Right atrium auricular region (tissue), 2 donors: ENCODE results near the gene CSNK1A1L. TPM values are rescaled to one million over a fixed set of nuclear protein-coding genes. Genes with fewer than 3 reads are reported as not detected.

Source experiments
- DNase-seq: peaks from one replicate; pipeline ENCODE4 v3.0.0-alpha.2; 2019; ENCODE audit warnings: low spot score
- H3K27ac ChIP-seq, 2 donors: fragments of 200-600 bp; sonication (generic); 1 replicate in 1 of 2; 2 replicates in 1 of 2; pipeline ENCODE4 v1.5.1; 2016 to 2019
- H3K27me3 ChIP-seq, 2 donors: fragments of 200-600 bp; sonication (generic); one replicate each; pipeline versions ENCODE4 v1.5.1 to v1.6.0; 2017 to 2019
- H3K36me3 ChIP-seq: fragments of 200-600 bp; sonication (generic); one replicate; pipeline ENCODE4 v1.5.1; 2016
- H3K4me1 ChIP-seq, 2 donors: fragments of 200-600 bp; sonication (generic); one replicate each; pipeline versions ENCODE4 v1.5.1 to v1.6.0; 2017 to 2019
- H3K4me3 ChIP-seq, 2 donors: fragments of 200-600 bp; sonication (generic); 1 replicate in 1 of 2; 2 replicates in 1 of 2; pipeline ENCODE4 v1.5.1; 2017 to 2019; ENCODE audit warnings: mild to moderate bottlenecking in 1 of 2, moderate library complexity in 1 of 2
- H3K9me3 ChIP-seq, 2 donors: fragments of 200-600 bp; sonication (generic); one replicate each; pipeline ENCODE4 v1.5.1; 2019
- total RNA-seq, 2 donors: library from RNA; depleted of rRNA; stranded (reverse); fragments of >200 nt; gene quantifications; one replicate each; pipeline ENCODE4 v1.1.0, GENCODE V29; 2016
- TF ChIP-seq, protein P1 (sequence below), 2 donors: fragments of 200-600 bp; sonication (generic); IDR thresholded peaks; one replicate each; pipeline ENCODE4 v1.5.1; 2019; ENCODE audit warnings: antibody characterized with exemption in 2 of 2

The CSNK1A1L gene
- total RNA-seq, result not detected

DNA sequence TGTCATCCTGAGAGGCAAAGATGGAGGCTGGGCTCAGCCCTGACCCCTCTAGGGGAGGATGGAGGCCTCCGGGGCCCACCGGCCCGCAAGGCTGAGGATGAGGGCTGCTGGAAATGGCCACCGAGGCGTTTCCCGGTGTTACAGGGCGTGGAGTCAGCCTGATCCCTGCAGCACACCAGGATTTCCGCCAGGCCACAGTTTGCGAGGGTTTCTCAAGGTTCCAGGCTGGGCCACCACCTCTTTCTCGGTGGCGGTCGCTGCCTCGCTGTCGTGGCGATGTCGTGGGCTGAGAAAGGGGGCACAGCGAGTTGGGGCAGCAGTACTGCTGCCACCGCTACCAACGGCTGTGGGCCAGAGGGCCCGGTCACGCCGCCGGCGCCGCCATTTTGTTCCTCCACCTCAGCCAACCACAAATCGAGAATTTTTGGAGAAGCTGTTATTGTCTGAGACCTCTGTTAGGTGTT, at the start of gene CSNK1A1L:
Gene CSNK1A1L, minus strand, starts transcription at position 414 of the 464 bp plus-strand sequence. Its CDS starts 408 bp downstream, at position 6.
- DNase-seq, result no peak
- H3K36me3 ChIP-seq, result no peaks in the 10 kb centered on the region
- TF ChIP-seq, protein P1, sequence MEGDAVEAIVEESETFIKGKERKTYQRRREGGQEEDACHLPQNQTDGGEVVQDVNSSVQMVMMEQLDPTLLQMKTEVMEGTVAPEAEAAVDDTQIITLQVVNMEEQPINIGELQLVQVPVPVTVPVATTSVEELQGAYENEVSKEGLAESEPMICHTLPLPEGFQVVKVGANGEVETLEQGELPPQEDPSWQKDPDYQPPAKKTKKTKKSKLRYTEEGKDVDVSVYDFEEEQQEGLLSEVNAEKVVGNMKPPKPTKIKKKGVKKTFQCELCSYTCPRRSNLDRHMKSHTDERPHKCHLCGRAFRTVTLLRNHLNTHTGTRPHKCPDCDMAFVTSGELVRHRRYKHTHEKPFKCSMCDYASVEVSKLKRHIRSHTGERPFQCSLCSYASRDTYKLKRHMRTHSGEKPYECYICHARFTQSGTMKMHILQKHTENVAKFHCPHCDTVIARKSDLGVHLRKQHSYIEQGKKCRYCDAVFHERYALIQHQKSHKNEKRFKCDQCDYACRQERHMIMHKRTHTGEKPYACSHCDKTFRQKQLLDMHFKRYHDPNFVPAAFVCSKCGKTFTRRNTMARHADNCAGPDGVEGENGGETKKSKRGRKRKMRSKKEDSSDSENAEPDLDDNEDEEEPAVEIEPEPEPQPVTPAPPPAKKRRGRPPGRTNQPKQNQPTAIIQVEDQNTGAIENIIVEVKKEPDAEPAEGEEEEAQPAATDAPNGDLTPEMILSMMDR (IDR thresholded peaks at IDR 0.05), result no peak
- H3K4me3 ChIP-seq, result no peak within 1 kb of the TSS
- H3K9me3 ChIP-seq, result no peaks in the 10 kb centered on the region
- no peaks in the 10 kb centered on the region for H3K4me1 ChIP-seq
- H3K27me3 ChIP-seq, result no peaks in the 10 kb centered on the region
- no peak within 1 kb of the TSS for H3K27ac ChIP-seq

DNA sequence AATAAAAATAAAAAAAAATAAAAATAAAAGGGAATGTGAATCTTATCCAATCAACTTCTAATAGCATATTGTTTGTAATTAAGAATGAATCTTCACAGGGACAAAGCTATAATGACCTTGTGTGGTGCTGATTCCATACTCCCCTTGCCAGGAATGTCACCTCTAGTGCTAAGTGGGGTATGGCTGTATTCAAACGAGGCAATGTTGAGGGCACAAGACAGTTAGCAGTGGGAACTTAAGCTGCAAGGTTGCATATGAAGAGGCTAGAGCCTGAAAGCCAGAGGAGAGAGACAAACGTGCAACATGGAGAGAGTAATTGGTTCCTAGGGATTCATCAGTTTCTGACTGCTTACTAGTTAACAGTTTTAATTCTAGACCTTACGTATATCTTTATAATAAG, 43.9 kb upstream of the CSNK1A1L start:
- H3K27me3 ChIP-seq, result no peaks in the 10 kb centered on the region
- no peaks in the 10 kb centered on the region for H3K9me3 ChIP-seq
- no peak for DNase-seq
- no peak overlapping the region for H3K27ac ChIP-seq
- no peaks in the 10 kb centered on the region for H3K36me3 ChIP-seq
- H3K4me1 ChIP-seq, result no peaks in the 10 kb centered on the region
- no peak overlapping the region for H3K4me3 ChIP-seq
- TF ChIP-seq, protein P1 (IDR thresholded peaks at IDR 0.05), result no peak

DNA sequence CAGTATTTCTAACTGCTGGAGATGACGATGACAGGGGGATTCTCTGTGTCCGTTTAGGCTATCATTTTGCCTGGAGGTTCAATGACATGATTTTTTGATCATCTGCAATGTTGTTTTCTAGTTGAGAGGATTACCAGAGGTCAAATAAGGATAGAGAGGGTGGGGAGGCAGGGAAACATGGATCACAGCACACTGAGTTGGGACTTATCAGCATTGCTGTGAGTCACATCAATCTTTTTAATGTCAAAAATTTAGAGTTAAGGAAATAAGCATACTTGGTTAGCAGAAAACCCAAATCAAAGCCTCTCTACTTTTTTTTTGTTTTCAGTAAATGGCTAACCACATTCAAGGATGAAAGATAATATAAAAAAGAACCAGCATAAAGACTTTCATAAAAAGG, 43.0 kb upstream of the CSNK1A1L start:
- TF ChIP-seq, protein P1 (IDR thresholded peaks at IDR 0.05), result no peak
- Histone ChIP-seq H3K27ac (no peak overlapping the region), H3K4me3 (no peak overlapping the region), H3K4me1 (no peaks in the 10 kb centered on the region), H3K9me3 (no peaks in the 10 kb centered on the region), H3K36me3 (no peaks in the 10 kb centered on the region), H3K27me3 (no peaks in the 10 kb centered on the region)
- no peak for DNase-seq

DNA sequence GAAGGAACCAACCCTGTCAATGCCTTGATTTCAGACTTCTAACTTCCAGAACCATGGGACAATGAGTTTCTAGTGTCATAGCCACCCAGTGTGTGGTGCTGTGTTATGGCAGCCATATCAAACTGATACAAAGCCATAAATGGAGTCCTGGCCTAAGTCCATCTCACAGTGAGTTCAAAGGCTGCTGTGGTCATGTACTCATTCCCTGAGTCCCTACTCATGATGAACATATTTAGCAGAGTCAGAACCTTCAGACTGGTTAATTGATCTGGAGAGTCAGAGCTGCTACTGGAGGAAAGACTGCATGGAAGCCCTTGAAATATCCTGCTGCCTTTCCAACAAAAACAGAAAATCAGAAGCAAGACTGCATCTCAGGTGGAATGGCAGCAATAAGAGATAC, 39.2 kb upstream of the CSNK1A1L start:
- Histone ChIP-seq H3K27ac (no peak overlapping the region), H3K36me3 (no peaks in the 10 kb centered on the region), H3K4me3 (no peak overlapping the region), H3K4me1 (no peaks in the 10 kb centered on the region), H3K27me3 (no peaks in the 10 kb centered on the region), H3K9me3 (no peaks in the 10 kb centered on the region)
- TF ChIP-seq, protein P1 (IDR thresholded peaks at IDR 0.05), result no peak
- no peak for DNase-seq

GRCh38 chr13:37143911-37144310, 38.4 kb upstream of the CSNK1A1L start:
- Histone ChIP-seq H3K9me3 (no peaks in the 10 kb centered on the region), H3K27ac (no peak overlapping the region), H3K36me3 (no peaks in the 10 kb centered on the region), H3K27me3 (no peaks in the 10 kb centered on the region), H3K4me3 (no peak overlapping the region), H3K4me1 (no peaks in the 10 kb centered on the region)
- DNase-seq, result no peak
- TF ChIP-seq, protein P1 (IDR thresholded peaks at IDR 0.05), result no peak

DNA sequence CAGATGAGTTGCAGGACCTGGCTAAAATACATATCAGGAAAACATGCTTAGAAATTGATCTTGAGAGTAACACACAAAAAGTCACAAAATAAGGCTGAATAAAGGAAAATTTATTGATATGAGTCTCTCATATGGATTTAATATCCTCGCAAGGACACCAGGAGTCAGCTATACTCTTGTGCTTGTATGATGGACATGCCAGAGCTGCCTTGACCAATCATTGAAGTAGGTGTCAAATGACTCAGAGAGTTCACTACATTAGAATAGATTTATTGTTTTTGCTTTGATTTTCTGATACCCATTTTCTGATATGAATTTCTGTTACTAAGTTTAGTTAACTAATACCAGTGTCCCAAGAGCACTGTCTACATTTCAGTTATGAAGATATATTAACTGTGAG, 37.4 kb upstream of the CSNK1A1L start:
- Histone ChIP-seq H3K27me3 (no peaks in the 10 kb centered on the region), H3K4me3 (no peak overlapping the region), H3K4me1 (no peaks in the 10 kb centered on the region), H3K36me3 (no peaks in the 10 kb centered on the region), H3K27ac (no peak overlapping the region), H3K9me3 (no peaks in the 10 kb centered on the region)
- DNase-seq, result no peak
- TF ChIP-seq, protein P1 (IDR thresholded peaks at IDR 0.05), result no peak
